Testis (tissue), 2 donors: ENCODE results near the gene ELOVL7.

Experiments
- CTCF ChIP-seq, 3 experiments: fragments of 450-650 bp in 2 of 3; fragments of 200-600 bp in 1 of 3; sonication (generic) in 1 of 3; IDR thresholded peaks; one replicate each; pipeline ENCODE4 v1.5.1; 2016 to 2019; ENCODE audit warnings: antibody characterized with exemption in 3 of 3, mild to moderate bottlenecking in 2 of 3, moderate library complexity in 1 of 3
- POLR2A ChIP-seq: fragments of 450-650 bp; IDR thresholded peaks from one replicate; pipeline ENCODE4 v1.6.1; 2017; ENCODE audit warnings: antibody characterized with exemption, mild to moderate bottlenecking, moderate library complexity

- TF ChIP-seq CTCF (IDR thresholded peaks at IDR 0.05) (no peak), POLR2A (no peak)
Measured at GRCh38 chr5:60779466-60779865, 64.6 kb downstream of the ELOVL7 start.
